ENCODE data around the gene C11orf21. TPM values are rescaled to one million over a fixed set of nuclear protein-coding genes. Genes with fewer than 3 reads are reported as not detected.

Gene C11orf21
- total RNA-seq, 1 experiment from 2014 or later, result 0.09 TPM

DNA sequence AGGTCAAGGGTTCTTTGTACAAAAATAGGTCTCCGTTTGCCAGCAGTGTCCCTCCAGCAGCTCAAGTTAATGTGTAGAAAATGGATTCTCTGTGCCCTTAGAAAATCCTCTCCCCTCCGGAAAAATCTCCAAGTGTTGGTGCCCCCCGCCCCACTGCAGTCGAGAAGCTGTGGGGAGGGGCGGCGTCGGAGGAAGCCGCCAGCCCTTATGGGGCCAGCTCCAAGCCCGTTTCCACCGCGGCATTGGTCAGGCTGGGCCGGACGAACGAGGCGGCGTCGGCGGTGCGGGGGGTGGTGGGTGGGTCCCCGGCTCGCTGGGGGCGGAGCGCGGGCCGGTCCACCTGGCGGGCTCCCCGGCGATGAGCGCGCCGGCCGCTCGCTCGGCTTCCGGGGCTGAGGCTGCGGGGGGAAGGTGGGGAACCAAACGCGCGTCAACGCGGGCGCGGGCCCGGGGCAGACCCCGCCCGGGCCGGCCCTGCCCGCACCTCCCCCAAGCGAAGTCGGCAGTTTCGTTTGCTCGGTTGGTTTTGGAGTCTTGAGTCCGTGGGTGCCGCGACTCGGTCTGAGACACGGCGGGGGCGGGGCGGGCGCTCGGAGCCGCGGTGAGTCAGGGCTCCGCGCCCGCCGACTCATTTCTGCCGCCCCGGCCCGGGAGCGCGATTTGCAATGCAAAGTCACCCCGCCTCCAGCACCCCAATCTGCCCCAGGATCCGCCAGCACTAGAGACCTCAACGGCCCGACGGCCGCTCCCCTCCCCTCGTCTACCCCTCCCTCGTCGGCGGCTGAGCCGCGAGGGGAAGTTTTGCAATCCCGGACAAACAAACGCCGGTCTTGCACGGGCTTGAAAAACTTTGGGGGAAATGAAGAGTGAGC, 32.8 kb downstream of the C11orf21 start:
- peaks cover 3% of the 10 kb centered on the region for H3K36me3 ChIP-seq (ENCODE audit: control insufficient read depth, insufficient read depth, low read length)
- peak; percentile 84 to 86 for DNase-seq
- peaks cover 33% of the 10 kb centered on the region for H3K36me3 Mint-ChIP-seq (ENCODE audit: insufficient read depth, unreplicated experiment)

DNA sequence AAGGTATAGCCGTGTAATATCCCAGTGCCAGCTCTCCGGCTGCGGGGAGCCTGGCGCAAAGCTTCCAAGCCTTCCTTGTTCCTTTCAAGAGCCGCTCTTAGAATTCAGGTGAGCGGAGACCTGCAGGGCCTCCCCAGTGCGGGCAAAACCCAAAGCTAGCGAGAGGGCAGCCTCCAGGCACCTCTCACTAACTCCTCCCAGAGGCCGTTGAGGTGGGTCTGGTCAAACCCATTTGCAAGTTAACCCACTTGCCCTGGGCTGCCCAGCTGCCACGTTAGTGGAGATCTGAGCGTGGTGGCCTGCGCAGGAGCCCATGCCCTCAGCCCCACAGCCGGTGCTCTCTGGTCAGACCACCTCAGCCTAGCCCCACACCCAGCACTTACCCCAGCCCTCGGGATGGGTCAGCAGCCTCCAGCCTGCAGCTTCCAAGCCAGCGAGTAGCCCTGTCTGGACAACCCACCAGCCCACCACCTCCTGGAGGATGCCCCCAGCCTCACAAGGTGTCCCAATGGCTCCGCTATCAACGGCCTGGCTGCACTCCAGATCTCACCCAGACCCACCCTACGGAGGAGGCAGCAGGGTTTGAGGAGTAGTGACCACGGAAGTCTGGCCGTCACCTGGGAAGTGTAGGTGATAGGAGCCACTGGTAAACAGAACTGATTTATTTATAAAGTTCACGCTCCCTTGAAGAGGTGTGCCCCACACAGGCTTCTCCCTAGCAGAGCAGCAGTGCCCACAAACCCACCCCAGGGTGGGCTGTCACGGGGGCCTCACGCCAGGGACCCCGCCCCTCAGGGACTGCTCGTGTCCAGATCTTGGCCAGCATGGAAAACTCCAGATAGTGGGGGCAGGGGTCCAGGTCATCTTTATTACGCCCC, 33.6 kb downstream of the C11orf21 start:
- peaks cover 27% of the 10 kb centered on the region for H3K4me1 ChIP-seq
- H3K4me3 ChIP-seq (ENCODE audit: low read depth, low read length), result peak overlapping the region; percentile 76
- intact Hi-C loops (cut with micrococcal nuclease; ENCODE audit: unreplicated experiment), result loop anchor here (2.0 kb wide), 1 partner anchor 35 kb away; the partner anchor contains the start of gene TSPAN32
- BruUV-seq (replicated peaks), result TSS peak; percentile 66
- DNase-seq, result no peak
- Mint-ChIP-seq H3K27ac (ENCODE audit: unreplicated experiment) (peak overlapping the region; percentile 88), H3K9me3 (ENCODE audit: unreplicated experiment) (no peaks in the 10 kb centered on the region), H3K27me3 (ENCODE audit: insufficient read depth, unreplicated experiment) (no peaks in the 10 kb centered on the region), H3K4me1 (ENCODE audit: low read depth, unreplicated experiment) (peaks cover 10% of the 10 kb centered on the region), H3K4me3 (ENCODE audit: unreplicated experiment) (peak overlapping the region; percentile 87), H3K36me3 (ENCODE audit: insufficient read depth, unreplicated experiment) (peaks cover 33% of the 10 kb centered on the region)
- ChIA-PET POLR2A (interaction anchor here (0.6 to 2.9 kb wide), 5 partner anchors 31 to 76 kb away, joined by 3 to 26 read pairs (median 4); no protein-coding TSS in a partner anchor), CTCF (interaction anchor here (2.2 to 2.4 kb wide), 2 partner anchors 31 to 59 kb away, joined by 9 to 13 read pairs; no protein-coding TSS in a partner anchor)
- peaks cover 3% of the 10 kb centered on the region for H3K36me3 ChIP-seq (ENCODE audit: control insufficient read depth, insufficient read depth, low read length)
- no peaks in the 10 kb centered on the region for H3K27me3 ChIP-seq (replicated peaks; ENCODE audit: control insufficient read depth, insufficient read depth, low read length)
- TF ChIP-seq, protein P1, sequence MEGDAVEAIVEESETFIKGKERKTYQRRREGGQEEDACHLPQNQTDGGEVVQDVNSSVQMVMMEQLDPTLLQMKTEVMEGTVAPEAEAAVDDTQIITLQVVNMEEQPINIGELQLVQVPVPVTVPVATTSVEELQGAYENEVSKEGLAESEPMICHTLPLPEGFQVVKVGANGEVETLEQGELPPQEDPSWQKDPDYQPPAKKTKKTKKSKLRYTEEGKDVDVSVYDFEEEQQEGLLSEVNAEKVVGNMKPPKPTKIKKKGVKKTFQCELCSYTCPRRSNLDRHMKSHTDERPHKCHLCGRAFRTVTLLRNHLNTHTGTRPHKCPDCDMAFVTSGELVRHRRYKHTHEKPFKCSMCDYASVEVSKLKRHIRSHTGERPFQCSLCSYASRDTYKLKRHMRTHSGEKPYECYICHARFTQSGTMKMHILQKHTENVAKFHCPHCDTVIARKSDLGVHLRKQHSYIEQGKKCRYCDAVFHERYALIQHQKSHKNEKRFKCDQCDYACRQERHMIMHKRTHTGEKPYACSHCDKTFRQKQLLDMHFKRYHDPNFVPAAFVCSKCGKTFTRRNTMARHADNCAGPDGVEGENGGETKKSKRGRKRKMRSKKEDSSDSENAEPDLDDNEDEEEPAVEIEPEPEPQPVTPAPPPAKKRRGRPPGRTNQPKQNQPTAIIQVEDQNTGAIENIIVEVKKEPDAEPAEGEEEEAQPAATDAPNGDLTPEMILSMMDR (IDR thresholded peaks at IDR 0.05; ENCODE audit: insufficient read depth in 1 of 2, low read depth in 1 of 2, low read length in 1 of 2, severe bottlenecking in 1 of 2, unreplicated experiment in 1 of 2), result no peak
- no peaks in the 10 kb centered on the region for H3K9me3 ChIP-seq

More for the DNA sequence above, 32.8 kb downstream of the C11orf21 start:
- Mint-ChIP-seq H3K4me3 (ENCODE audit: unreplicated experiment) (peak overlapping the region; percentile 87), H3K9me3 (ENCODE audit: unreplicated experiment) (no peaks in the 10 kb centered on the region), H3K27me3 (ENCODE audit: insufficient read depth, unreplicated experiment) (no peaks in the 10 kb centered on the region), H3K27ac (ENCODE audit: unreplicated experiment) (peak overlapping the region; percentile 88), H3K4me1 (ENCODE audit: low read depth, unreplicated experiment) (peaks cover 10% of the 10 kb centered on the region)
- intact Hi-C loops (cut with micrococcal nuclease; ENCODE audit: unreplicated experiment), result loop anchor here (1.0 to 2.0 kb wide), 2 partner anchors 34 to 67 kb away; partner anchors contain the start of gene TSPAN32
- Histone ChIP-seq H3K27me3 (replicated peaks; ENCODE audit: control insufficient read depth, insufficient read depth, low read length) (no peaks in the 10 kb centered on the region), H3K4me1 (peaks cover 27% of the 10 kb centered on the region), H3K4me3 (ENCODE audit: low read depth, low read length) (peak overlapping the region; percentile 76), H3K9me3 (no peaks in the 10 kb centered on the region)
- no TSS peak for BruUV-seq (replicated peaks)
- ChIA-PET POLR2A (interaction anchor here (0.6 to 2.9 kb wide), 5 partner anchors 30 to 77 kb away, joined by 3 to 26 read pairs (median 5); no protein-coding TSS in a partner anchor), CTCF (interaction anchor here (0.6 to 2.4 kb wide), 7 partner anchors 30 to 152 kb away, joined by 3 to 13 read pairs (median 6); no protein-coding TSS in a partner anchor)
- TF ChIP-seq, protein P1 (IDR thresholded peaks at IDR 0.05; ENCODE audit: insufficient read depth in 1 of 2, low read depth in 1 of 2, low read length in 1 of 2, severe bottlenecking in 1 of 2, unreplicated experiment in 1 of 2), result no peak

Measured in Caco-2 (cell line).